AG04450 (cell line): Measurements from ENCODE around the gene CNGB1. TPM values are rescaled to one million over a fixed set of nuclear protein-coding genes. Genes with fewer than 3 reads are reported as not detected.

Source experiments
- CTCF ChIA-PET: fragments of 300-600, 350-600 bp; formaldehyde crosslinking; extraction: SDS; loops from one replicate; lab custom pipeline; 2022; ENCODE audit warnings: antibody characterized with exemption, inconsistent platforms; lab: Charles Lee
- POLR2A ChIA-PET: fragments of 350-600 bp; formaldehyde crosslinking; extraction: SDS; loops from one replicate; lab custom pipeline; 2021; ENCODE audit warnings: antibody characterized with exemption, inconsistent platforms; lab: Yijun Ruan, JAX
- DNase-seq: peaks from one replicate; pipeline ENCODE4 v3.0.0-alpha.2; 2011; ENCODE audit warnings: low read depth, low spot score
- H3K27ac ChIP-seq: one replicate; pipeline ENCODE4 v1.5.1; 2012; ENCODE audit warnings: low read depth, low read length, control low read depth
- H3K27me3 ChIP-seq: one replicate; pipeline ENCODE4 v1.6.0; 2012; ENCODE audit warnings: low read length; ENCODE audit not compliant: control insufficient read depth, insufficient read depth
- H3K4me3 ChIP-seq: 2 replicates; pipeline ENCODE4 v1.5.1; 2011; ENCODE audit warnings: mild to moderate bottlenecking, low read depth, low read length, control low read depth
- H3K9me3 ChIP-seq: 2 replicates; pipeline ENCODE4 v1.5.1; 2012; ENCODE audit warnings: low read length; ENCODE audit not compliant: control insufficient read depth, insufficient read depth
- polyA plus RNA-seq: library from polyadenylated mRNA; depleted of rRNA; stranded (reverse); fragments of >200 nt; gene quantifications from 2 replicates; pipeline ENCODE4 v1.2.3, GENCODE V29; 2011
- TF ChIP-seq, protein P1 (sequence below): IDR thresholded peaks from 2 replicates; pipeline ENCODE4 v1.5.1; 2011; ENCODE audit warnings: low read depth, low read length, control low read depth, inconsistent platforms

CNGB1 gene
- polyA plus RNA-seq, 1 experiment = not detected

DNA sequence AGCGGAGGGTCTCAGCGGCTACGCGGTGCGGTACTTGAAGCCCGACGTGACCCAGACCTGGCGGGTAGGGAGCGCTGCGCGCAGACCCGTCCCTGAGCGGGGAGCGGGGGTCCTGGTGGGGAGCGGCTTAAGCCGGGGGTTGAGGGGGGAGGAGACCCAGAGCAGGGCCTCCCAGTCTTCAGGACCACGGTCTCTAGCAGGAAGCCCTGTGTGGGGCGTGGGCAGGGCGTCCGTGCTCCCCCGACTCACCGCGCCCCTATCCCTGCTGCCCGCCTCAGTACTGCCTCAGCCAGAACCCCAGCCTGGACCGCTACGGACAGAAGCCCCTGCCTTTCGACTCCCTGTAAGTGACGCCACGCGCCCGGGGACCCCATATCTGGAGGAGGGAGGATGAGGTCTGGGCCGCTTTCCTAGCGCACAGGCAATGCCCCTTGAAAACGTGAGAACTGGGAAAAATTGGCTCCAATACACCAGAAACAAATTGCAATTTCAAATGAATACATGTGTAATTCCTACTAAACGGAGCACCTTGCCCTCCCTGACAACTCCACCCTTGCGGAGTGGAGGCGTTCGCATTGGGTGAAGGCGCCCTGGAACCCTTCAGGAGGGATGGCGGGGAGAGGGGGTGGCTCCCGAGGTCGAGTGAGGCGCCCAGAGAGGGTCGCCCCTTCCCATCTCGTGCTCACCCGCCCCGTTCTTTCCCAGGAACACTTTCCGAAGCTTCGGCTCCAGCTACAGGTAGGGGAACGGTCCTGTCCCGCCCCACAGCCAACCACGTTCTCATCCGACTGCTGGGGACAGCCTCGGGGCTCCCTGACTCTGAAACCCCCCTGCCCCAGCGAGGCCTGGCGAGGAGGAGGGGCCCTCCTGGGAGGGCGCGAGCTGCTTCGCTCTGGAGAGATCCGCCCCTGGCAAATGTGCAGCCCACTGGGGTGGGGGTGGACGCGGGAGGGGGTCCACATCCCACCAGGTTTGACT is 14.6 kb upstream of the CNGB1 start:
- no peak for DNase-seq
- peaks cover 32% of the 10 kb centered on the region for H3K27me3 ChIP-seq
- ChIA-PET CTCF (interaction anchor here (0.7 kb wide), 1 partner anchor 14 kb away, joined by 3 read pairs; no protein-coding TSS in a partner anchor), POLR2A (no interaction called here)
- TF ChIP-seq, protein P1, sequence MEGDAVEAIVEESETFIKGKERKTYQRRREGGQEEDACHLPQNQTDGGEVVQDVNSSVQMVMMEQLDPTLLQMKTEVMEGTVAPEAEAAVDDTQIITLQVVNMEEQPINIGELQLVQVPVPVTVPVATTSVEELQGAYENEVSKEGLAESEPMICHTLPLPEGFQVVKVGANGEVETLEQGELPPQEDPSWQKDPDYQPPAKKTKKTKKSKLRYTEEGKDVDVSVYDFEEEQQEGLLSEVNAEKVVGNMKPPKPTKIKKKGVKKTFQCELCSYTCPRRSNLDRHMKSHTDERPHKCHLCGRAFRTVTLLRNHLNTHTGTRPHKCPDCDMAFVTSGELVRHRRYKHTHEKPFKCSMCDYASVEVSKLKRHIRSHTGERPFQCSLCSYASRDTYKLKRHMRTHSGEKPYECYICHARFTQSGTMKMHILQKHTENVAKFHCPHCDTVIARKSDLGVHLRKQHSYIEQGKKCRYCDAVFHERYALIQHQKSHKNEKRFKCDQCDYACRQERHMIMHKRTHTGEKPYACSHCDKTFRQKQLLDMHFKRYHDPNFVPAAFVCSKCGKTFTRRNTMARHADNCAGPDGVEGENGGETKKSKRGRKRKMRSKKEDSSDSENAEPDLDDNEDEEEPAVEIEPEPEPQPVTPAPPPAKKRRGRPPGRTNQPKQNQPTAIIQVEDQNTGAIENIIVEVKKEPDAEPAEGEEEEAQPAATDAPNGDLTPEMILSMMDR = no peak
- H3K27ac ChIP-seq = no peak overlapping the region
- H3K4me3 ChIP-seq = peak overlapping the region; percentile 60
- no peaks in the 10 kb centered on the region; the same call in 1 of the 2 replicates for H3K9me3 ChIP-seq

GRCh38 chr16:57984443-57985203 is 13.7 kb upstream of the CNGB1 start:
- POLR2A ChIA-PET = no interaction called here
- DNase-seq = peak; percentile 59
- CTCF ChIA-PET = interaction anchor here (0.7 kb wide), 1 partner anchor 15 kb away, joined by 3 read pairs; no protein-coding TSS in a partner anchor
- H3K27me3 ChIP-seq = peaks cover 35% of the 10 kb centered on the region
- H3K4me3 ChIP-seq = peak overlapping the region; percentile 60
- no peaks in the 10 kb centered on the region; the same call in 1 of the 2 replicates for H3K9me3 ChIP-seq
- no peak overlapping the region for H3K27ac ChIP-seq
- TF ChIP-seq, protein P1 = no peak

DNA sequence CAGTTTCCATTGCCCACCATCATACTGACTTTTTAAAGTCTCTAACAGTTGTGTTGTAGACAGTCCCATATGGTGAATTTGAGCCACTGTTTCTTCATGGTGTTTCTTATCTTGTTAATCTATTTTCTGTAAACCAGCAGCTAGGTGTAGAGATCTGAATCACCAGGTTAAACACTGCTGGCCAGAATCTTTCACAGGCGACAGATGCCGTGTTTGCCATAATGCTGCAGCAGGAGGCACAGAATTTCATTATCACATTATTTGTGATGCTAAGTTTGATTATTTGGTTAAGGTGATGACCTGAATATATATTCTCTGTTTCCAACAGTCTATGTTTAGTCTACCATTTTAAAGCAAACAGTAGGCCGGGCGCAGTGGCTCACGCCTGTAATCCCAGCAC is 11.5 kb upstream of the CNGB1 start:
- ChIA-PET CTCF (no interaction called here), POLR2A (no interaction called here)
- Histone ChIP-seq H3K9me3 (no peaks in the 10 kb centered on the region; the same call in 1 of the 2 replicates), H3K4me3 (no peak overlapping the region), H3K27ac (no peak overlapping the region), H3K27me3 (peaks cover 28% of the 10 kb centered on the region)
- TF ChIP-seq, protein P1 = no peak
- DNase-seq = no peak

DNA sequence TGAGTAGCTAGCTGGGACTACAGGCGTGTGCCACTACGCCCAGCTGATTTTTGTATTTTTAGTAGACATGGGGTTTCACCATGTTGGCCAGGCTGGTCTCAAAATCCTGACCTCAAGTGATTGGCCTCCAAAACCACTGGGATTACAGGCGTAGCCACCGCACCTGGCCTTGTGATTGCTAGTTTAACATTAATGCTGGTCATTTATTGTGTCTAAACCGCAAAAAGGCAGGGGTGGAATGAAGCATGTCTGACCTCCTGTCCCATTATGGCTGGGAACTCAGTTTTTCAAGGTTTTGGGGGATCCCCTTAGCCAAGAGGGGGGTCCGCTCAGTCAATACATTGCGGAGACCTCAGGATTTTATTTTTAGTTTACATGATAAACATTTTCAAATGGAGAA is 10.7 kb upstream of the CNGB1 start:
- ChIA-PET CTCF (no interaction called here), POLR2A (interaction anchor here (0.6 kb wide), 1 partner anchor 47 kb away, joined by 3 read pairs; no protein-coding TSS in a partner anchor)

More for the DNA sequence above, 10.7 kb upstream of the CNGB1 start:
- Histone ChIP-seq H3K4me3 (no peak overlapping the region), H3K9me3 (no peaks in the 10 kb centered on the region; the same call in 1 of the 2 replicates), H3K27ac (no peak overlapping the region), H3K27me3 (peaks cover 25% of the 10 kb centered on the region)
- TF ChIP-seq, protein P1 = no peak
- DNase-seq = no peak
